Hindlimb muscle (tissue), 1 donor: ENCODE data around the gene MS4A14. TPM values are rescaled to one million over a fixed set of nuclear protein-coding genes. Genes with fewer than 3 reads are reported as not detected.
A peak's percentile ranks its signal among the peaks of the same experiment; 100 is the strongest.
"Not testable (repeated sequence)": the region's sequence is repeated elsewhere in the genome, so short reads cannot be mapped to it uniquely, and the experiment has no call there.

ENCODE experiments used
- DNase-seq: peaks from one replicate; pipeline ENCODE4 v3.0.0-alpha.2; 2013
- polyA plus RNA-seq: library from polyadenylated mRNA; unstranded; fragments of 120-200 nt; gene quantifications from one replicate; pipeline ENCODE4 v1.2.1, GENCODE V29; 2013; ENCODE audit not compliant: insufficient read length

MS4A14 gene, protein sequence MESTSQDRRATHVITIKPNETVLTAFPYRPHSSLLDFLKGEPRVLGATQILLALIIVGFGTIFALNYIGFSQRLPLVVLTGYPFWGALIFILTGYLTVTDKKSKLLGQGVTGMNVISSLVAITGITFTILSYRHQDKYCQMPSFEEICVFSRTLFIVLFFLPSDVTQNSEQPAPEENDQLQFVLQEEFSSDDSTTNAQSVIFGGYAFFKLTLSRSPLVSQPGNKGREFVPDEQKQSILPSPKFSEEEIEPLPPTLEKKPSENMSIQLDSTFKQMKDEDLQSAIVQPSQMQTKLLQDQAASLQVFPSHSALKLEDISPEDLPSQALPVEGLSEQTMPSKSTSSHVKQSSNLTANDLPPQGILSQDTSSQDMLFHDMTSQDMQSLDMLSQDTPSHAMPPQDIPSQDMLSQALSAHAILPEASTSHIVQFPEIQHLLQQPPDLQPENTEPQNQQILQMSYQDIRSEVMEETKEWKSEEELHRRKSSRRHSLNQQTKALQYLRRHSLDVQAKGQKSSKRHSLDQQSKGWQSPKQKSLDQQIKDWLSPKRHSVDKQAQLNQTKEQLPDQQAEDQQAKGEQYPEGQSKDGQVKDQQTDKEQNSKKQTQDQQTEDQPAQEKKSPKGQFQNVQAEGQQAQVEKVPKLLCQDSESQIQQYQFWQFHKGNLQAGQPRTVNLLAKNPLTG
- 0.65 TPM for polyA plus RNA-seq

GRCh38 chr11:60396382-60396781 lies at the start of gene MS4A14:
Gene MS4A14 (plus strand): TSS chr11:60396459. CDS start chr11:60396579, 120 bp downstream.
- no peak for DNase-seq

- no peak for DNase-seq
Observed at GRCh38 chr11:60347084-60347797, 49.0 kb upstream of the MS4A14 start.

DNA sequence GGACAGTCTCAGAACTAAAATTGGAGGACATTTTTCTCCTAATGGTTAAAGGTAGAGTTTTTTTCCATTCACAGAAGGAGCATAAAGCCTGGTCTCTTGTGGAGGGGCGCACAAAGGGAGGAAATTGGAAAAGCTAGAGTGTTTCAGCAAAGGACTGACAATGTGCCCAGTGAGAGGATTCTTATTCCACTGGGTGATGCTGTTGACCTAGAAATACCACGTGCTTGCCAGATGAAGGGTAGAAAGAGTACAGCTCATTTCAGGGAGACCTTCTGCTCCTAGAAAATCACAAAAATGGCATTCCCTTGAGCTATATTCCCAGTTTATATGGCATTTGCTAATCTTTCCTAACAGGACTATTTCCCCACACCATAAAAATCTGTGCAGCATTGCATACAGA lies 48.1 kb upstream of the MS4A14 start:
- DNase-seq = no peak

- DNase-seq = no peak
Observed at GRCh38 chr11:60349990-60350389, 46.3 kb upstream of the MS4A14 start.

DNA sequence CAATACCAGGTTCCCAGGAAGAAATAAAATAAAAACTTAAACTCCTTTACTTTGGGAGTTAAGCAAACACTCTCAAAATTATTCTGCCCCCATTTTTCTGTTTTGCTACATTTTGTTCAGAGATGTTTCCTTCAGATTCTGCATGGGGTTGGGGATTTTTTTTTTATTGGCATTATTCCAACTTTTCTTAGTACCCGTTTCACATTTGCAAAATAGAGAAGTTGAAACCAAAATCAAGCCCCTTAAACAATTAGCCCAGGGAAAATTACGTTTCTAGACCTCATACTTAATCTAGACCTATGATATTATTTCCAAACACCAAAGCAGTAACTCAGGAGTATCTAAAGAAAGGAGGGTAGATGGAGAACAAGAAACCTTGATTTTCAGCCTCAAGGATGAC lies 38.5 kb upstream of the MS4A14 start:
- no peak for DNase-seq

- no peak for DNase-seq
Observed at GRCh38 chr11:60360621-60361020, 35.6 kb upstream of the MS4A14 start.

DNA sequence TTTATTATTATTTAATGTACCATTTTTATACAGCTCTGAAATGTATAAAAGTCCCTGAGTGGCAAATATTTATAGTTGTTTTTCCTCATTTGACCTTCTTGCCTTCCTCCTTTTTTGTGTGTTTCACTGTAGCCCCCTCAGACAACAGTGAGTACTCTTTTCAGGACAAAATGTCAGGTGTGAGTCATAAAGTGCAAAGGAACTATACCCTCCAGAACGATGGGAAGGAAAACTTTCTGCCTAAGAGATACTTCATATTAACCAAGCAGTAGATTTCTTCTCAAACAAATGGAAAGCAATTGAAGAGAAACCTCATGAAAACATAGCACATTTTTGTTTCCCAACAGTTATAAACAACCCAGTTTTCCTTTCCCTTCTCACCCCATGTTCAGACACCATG lies 34.0 kb upstream of the MS4A14 start:
- no peak for DNase-seq

DNA sequence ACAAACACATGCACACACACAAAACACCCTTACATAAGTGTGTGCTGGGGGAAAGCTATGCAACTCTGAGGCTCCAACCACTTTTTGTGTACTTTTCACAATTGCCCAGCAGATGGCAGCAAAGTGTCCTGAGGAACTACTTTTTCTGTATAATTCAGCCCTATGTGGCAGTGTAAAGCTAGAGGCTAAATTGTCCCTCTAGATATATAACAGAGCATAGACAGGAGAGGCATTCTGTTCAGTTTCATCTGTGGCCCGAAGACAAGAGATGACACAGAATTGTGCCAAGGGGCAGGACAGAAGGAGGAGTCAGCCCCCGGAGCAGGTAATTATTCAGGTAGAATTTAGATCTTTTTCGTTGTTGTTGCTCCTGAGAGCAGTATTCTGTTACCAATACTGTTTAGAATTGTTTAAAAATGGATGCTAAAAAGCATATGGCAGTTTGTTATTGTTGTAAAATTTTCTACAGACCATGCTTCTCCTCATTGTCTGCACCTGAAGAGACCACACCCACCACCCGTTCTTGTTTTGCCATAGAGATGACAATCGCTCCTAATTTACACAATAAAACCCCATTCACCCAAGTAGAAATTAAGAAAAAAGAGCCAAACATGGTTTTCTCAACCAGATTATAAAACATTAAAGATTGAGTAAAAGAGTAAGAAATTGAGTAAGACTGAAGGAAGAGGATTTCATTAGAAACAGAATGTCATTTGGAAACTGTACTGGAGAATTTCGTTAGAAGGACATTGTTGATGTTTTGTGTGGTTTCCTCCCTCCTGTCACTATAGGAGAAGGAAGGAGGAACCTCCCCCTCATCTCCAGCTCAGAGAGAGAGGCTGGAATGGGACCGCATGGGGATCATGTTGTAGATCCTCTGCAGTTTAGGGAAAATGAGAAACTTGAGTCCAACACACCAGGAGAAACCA lies 32.5 kb upstream of the MS4A14 start:
- peak; percentile 62 for DNase-seq

- DNase-seq = not testable (repeated sequence)
Observed at GRCh38 chr11:60366262-60366904, 29.9 kb upstream of the MS4A14 start.

DNA sequence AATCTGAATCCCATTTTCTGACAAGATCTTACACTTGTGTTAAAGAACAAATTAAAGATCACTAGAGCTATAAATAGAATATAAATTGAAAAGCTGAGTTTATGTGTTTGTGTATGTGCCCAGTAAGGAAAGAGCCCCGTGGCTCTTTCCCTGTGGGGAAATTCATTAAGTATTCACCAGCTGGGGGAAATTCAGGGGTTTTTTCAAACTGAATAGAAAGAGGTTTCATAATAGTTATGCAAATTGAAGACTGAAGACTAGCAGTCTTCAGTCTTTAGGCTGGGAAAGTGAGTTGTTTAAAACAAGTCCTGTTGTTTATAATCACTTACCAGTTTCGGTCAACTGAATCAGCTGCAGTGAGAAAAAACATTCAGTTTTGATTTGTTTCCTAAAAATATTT lies 29.2 kb upstream of the MS4A14 start:
- no peak for DNase-seq

DNA sequence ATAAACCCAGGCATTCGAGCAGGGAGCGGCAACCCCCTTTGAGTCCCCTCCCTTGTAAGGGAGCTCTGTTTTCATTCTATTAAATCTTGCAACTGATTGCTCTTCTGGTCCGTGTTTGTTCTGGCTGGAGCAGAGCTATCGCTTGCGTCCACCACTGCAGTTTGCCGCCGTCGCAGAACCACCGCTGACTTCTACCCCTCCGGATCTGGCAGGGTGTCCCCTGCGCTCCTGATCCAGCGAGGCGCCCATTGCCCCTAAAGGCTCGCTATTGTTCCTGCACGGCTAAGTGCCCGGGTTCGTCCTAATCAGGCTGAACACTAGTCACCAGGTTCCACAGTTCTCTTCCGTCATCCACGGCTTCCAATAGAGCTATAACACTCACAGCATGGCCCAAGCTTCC lies 28.4 kb upstream of the MS4A14 start:
- DNase-seq = no peak

DNA sequence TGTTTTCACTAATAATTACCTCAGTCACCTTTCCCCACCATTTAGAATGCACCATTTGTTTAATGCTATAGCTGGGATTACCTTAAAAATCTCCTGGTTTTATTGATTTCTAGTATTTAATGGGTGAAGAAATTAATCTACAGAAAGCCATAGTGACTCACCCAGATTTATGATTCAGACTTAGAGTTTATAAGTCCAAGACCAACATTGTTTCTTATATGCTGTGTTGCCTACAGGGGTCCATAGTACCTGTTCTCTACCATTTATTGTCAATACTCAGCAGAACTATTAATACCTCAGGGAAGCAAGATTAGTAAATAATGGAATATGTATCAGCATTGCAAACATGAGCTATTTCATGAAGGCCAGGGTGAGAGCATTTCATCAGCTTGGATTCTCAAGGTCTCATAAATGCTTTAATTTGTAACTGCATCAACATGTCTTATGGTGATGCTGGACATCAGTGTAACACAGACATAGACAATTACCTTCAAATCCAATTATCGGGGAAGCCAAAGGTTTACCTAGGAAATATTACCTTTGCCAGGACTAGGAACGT lies 25.9 kb upstream of the MS4A14 start:
- DNase-seq = no peak

DNA sequence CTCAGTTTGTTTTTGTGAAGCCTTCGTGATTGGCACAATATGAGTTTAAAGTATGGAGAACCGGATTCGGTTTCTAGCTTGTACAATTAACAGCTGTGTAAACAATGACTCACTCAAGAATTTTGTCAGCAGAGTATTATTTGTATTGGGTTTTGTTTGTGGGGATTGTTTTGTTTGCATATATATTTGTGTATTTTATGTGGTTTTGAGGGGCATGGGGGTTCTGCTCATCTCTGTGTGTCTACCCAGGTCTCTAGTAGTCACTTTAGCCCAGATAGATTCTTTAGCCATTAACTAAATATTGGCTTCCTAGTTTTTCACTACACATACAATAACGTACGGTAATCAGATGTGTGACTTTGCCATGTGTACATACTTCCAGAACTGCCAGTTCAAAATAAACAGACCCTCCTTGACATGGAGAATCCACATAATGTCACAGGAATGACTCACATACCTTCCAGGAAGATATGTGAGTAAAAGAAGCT lies 25.4 kb upstream of the MS4A14 start:
- no peak for DNase-seq

DNA sequence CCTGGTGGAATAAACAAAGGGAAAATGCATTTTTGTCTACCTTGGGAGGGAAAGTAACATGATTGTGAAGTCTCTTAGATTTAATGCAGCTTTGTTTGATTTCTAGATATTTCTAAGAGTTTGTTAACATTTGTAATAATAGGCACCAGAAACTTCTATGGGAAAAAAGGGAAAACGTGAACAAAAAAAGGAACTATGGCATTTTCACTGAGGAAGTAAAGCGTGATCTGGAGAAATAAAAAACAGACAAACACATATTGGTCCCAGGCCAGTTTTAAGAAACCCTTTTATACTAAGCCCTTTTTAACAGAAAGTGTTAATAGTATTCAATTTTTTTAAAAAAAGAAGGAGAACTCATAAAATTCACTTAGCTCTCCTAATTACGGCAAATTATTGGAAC lies 24.9 kb upstream of the MS4A14 start:
- no peak for DNase-seq

DNA sequence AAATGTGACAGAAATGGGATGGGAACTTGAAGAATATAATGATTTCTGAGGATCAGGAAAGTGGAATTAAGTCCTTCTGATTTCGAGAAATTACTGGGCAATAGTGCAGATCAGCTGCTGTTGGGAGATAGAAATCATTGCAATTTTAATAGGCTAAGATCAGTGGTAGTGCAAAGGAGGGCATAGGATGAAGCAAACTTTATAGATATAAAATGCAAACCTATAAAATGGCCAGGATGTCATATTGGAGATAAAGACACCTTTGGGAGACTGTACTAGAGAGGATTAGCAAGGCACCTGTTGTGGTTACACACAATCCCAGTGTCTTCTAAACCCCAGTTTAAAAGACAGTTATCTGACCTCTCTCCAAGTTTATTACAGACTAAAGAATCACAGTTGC lies 24.4 kb upstream of the MS4A14 start:
- DNase-seq = no peak

DNA sequence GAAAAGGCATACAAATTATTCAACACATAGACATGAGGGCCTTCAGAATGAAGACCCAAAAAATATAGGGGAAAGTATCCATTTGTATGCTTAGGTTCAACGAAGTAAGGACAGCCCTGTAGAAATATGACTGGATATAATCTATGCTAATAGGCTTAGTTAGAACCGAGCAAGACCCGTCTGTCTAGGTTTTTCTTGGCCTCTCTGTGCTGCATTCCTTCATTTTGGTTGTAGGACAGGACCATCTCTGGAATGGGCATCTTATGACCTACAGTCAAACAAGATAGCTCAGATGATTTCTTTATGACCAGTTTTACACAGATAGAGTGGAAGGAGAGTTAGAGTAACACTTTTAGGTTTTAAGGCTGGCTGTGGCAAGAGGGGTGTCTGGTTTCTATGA lies 23.5 kb upstream of the MS4A14 start:
- no peak for DNase-seq

GRCh38 chr11:60375316-60375715 lies 20.9 kb upstream of the MS4A14 start:
- no peak for DNase-seq

GRCh38 chr11:60376601-60377000 lies 19.7 kb upstream of the MS4A14 start:
- DNase-seq = no peak

GRCh38 chr11:60377401-60378136 lies 18.7 kb upstream of the MS4A14 start:
- peak; percentile 40 for DNase-seq

- DNase-seq = peak; percentile 25
Observed at GRCh38 chr11:60378354-60378753, 17.9 kb upstream of the MS4A14 start, which contains the start of gene MS4A7. Gene MS4A7 (plus strand): TSS chr11:60378532. CDS start chr11:60383142, 4,610 bp downstream.
